Mesendoderm (in vitro differentiated cells): ENCODE measurements around the gene FCHO2.

Source experiments
- DNase-seq: peaks from one replicate; pipeline ENCODE4 v3.0.0; 2013
- H2AK5ac ChIP-seq: 2 replicates; pipeline ENCODE4 v1.6.1; 2013; ENCODE audit warnings: low read length, inconsistent platforms
- H2BK120ac ChIP-seq: 2 replicates; pipeline ENCODE4 v1.6.1; 2013; ENCODE audit warnings: low read depth, mild to moderate bottlenecking, low read length, moderate library complexity, mixed read lengths
- H2BK15ac ChIP-seq: replicated peaks from 2 replicates; pipeline ENCODE4 v1.6.1; 2013; ENCODE audit warnings: low read depth, mild to moderate bottlenecking, moderate library complexity
- H2BK5ac ChIP-seq: 2 replicates; pipeline ENCODE4 v1.6.1; 2013; ENCODE audit warnings: low read length, inconsistent platforms
- H3K18ac ChIP-seq: 2 replicates; pipeline ENCODE4 v1.6.1; 2013; ENCODE audit warnings: mild to moderate bottlenecking, low read length, mixed read lengths
- H3K23ac ChIP-seq: one replicate; pipeline ENCODE4 v1.6.1; 2013; ENCODE audit warnings: low read length
- H3K27ac ChIP-seq: 2 replicates; pipeline ENCODE4 v1.5.1; 2013; ENCODE audit warnings: low read depth, mild to moderate bottlenecking, inconsistent platforms, low read length, moderate library complexity
- H3K27me3 ChIP-seq: 2 replicates; pipeline ENCODE4 v1.6.1; 2013; ENCODE audit warnings: low read length, control low read depth, mild to moderate bottlenecking, inconsistent platforms; ENCODE audit not compliant: insufficient read depth, poor library complexity
- H3K36me3 ChIP-seq: 2 replicates; pipeline ENCODE4 v1.6.1; 2013; ENCODE audit warnings: low read length, inconsistent platforms; ENCODE audit not compliant: control insufficient read depth, insufficient read depth
- H3K4ac ChIP-seq: one replicate; pipeline ENCODE4 v1.6.1; 2013; ENCODE audit warnings: low read depth, mild to moderate bottlenecking, low read length, moderate library complexity
- H3K4me1 ChIP-seq: 2 replicates; pipeline ENCODE4 v1.6.1; 2013; ENCODE audit warnings: low read depth, low read length, inconsistent platforms; ENCODE audit not compliant: control insufficient read depth
- H3K4me2 ChIP-seq: 2 replicates; pipeline ENCODE4 v1.6.1; 2013; ENCODE audit warnings: low read length
- H3K4me3 ChIP-seq: 2 replicates; pipeline ENCODE4 v1.5.1; 2013; ENCODE audit warnings: mild to moderate bottlenecking, low read length
- H3K56ac ChIP-seq: one replicate; pipeline ENCODE4 v1.6.1; 2013; ENCODE audit warnings: low read length
- H3K79me1 ChIP-seq: 2 replicates; pipeline ENCODE4 v1.6.1; 2013; ENCODE audit warnings: low read length, inconsistent platforms
- H3K79me2 ChIP-seq: 2 replicates; pipeline ENCODE4 v1.6.1; 2013; ENCODE audit warnings: mild to moderate bottlenecking, low read length; ENCODE audit not compliant: control insufficient read depth, insufficient read depth
- H3K9ac ChIP-seq: 2 replicates; pipeline ENCODE4 v1.6.1; 2013; ENCODE audit warnings: low read length, inconsistent platforms
- H4K5ac ChIP-seq: one replicate; pipeline ENCODE4 v1.6.1; 2013; ENCODE audit warnings: low read length
- H4K8ac ChIP-seq: one replicate; pipeline ENCODE4 v1.6.1; 2013; ENCODE audit warnings: low read depth, mild to moderate bottlenecking, control low read depth, low read length, moderate library complexity
- WGBS: extraction: QIAGEN DNeasy Blood & Tissue Kit; methylation state at CpG from one replicate; pipeline ENCODE4 v1.1.7; 2013; ENCODE audit warnings: low lambda C conversion rate, missing lambda C conversion rate; ENCODE audit not compliant: insufficient coverage; ENCODE audit errors: extremely low coverage; 5-methylcytosine and 5-hydroxymethylcytosine counted together

Gene FCHO2

GRCh38 chr5:72949481-72949880 lies 6.4 kb upstream of the FCHO2 start:
- H3K4me2 ChIP-seq = no peak overlapping the region
- no peak overlapping the region for H3K18ac ChIP-seq
- H3K56ac ChIP-seq = no peak overlapping the region
- H3K4me3 ChIP-seq = no peak overlapping the region
- H3K4me1 ChIP-seq = peaks cover 2% of the 10 kb centered on the region
- no peak overlapping the region for H3K23ac ChIP-seq
- no peak overlapping the region for H2BK15ac ChIP-seq
- no peaks in the 10 kb centered on the region for H3K27me3 ChIP-seq
- H2BK5ac ChIP-seq = no peak overlapping the region
- no peak overlapping the region for H3K9ac ChIP-seq
- no peaks in the 10 kb centered on the region for H3K79me2 ChIP-seq
- no peaks in the 10 kb centered on the region for H3K36me3 ChIP-seq
- H2AK5ac ChIP-seq = no peak overlapping the region
- no peak overlapping the region for H4K5ac ChIP-seq
- no peak overlapping the region for H2BK120ac ChIP-seq
- H3K79me1 ChIP-seq = no peaks in the 10 kb centered on the region
- no peak overlapping the region for H3K4ac ChIP-seq
- no peak for DNase-seq
- H3K27ac ChIP-seq = no peak overlapping the region
- H4K8ac ChIP-seq = no peak overlapping the region

- Histone ChIP-seq H2BK5ac (no peak overlapping the region), H3K4ac (no peak overlapping the region), H3K79me1 (no peaks in the 10 kb centered on the region), H3K4me2 (no peak overlapping the region), H4K8ac (no peak overlapping the region), H2AK5ac (no peak overlapping the region), H3K18ac (no peak overlapping the region), H3K9ac (no peak overlapping the region), H3K4me3 (no peak overlapping the region), H3K27me3 (no peaks in the 10 kb centered on the region), H4K5ac (no peak overlapping the region), H3K79me2 (no peaks in the 10 kb centered on the region), H3K36me3 (no peaks in the 10 kb centered on the region), H3K27ac (no peak overlapping the region), H3K23ac (no peak overlapping the region), H3K4me1 (peaks cover 2% of the 10 kb centered on the region), H2BK120ac (no peak overlapping the region), H3K56ac (no peak overlapping the region), H2BK15ac (no peak overlapping the region)
- no peak for DNase-seq
- no CpG with 5 or more reads among the region's 7 CpGs for WGBS
These were observed 4.0 kb upstream of the FCHO2 start for GRCh38 chr5:72951671-72952468.

GRCh38 chr5:72954389-72954788 lies 1.5 kb upstream of the FCHO2 start:
- H4K5ac ChIP-seq = no peak overlapping the region
- no peak overlapping the region for H3K18ac ChIP-seq
- H3K4ac ChIP-seq = no peak overlapping the region
- DNase-seq = no peak
- no peak overlapping the region for H3K27ac ChIP-seq
- H3K56ac ChIP-seq = no peak overlapping the region
- H2BK120ac ChIP-seq = no peak overlapping the region
- no peak overlapping the region for H2AK5ac ChIP-seq
- H3K23ac ChIP-seq = no peak overlapping the region
- WGBS = no CpG with 5 or more reads among the region's 7 CpGs
- H2BK5ac ChIP-seq = no peak overlapping the region
- H3K79me2 ChIP-seq = peaks cover 2% of the 10 kb centered on the region
- H3K79me1 ChIP-seq = no peaks in the 10 kb centered on the region
- no peaks in the 10 kb centered on the region for H3K36me3 ChIP-seq
- H3K9ac ChIP-seq = no peak overlapping the region
- peaks cover 2% of the 10 kb centered on the region for H3K4me1 ChIP-seq
- no peaks in the 10 kb centered on the region for H3K27me3 ChIP-seq
- H2BK15ac ChIP-seq = no peak overlapping the region
- H3K4me3 ChIP-seq = no peak overlapping the region
- H3K4me2 ChIP-seq = no peak overlapping the region
- H4K8ac ChIP-seq = no peak overlapping the region

- peak overlapping the region; percentile 88 for H3K27ac ChIP-seq
- WGBS = no CpG with 5 or more reads among the region's 33 CpGs
- peaks cover 3% of the 10 kb centered on the region for H3K79me2 ChIP-seq
These were observed 586 bp upstream of the FCHO2 start for GRCh38 chr5:72955143-72955767.

GRCh38 chr5:72956324-72957140 lies 691 bp downstream of the FCHO2 start:
- Histone ChIP-seq H3K36me3 (no peaks in the 10 kb centered on the region), H4K8ac (peak overlapping the region; percentile 88), H3K4me2 (peak overlapping the region; percentile 79), H3K79me1 (no peaks in the 10 kb centered on the region), H3K79me2 (peaks cover 3% of the 10 kb centered on the region), H3K27ac (peak overlapping the region; percentile 68), H4K5ac (no peak overlapping the region), H3K4ac (peak overlapping the region; percentile 71), H2AK5ac (no peak overlapping the region), H3K23ac (no peak overlapping the region), H2BK5ac (no peak overlapping the region), H3K27me3 (no peaks in the 10 kb centered on the region), H2BK120ac (no peak overlapping the region), H3K9ac (peak overlapping the region; percentile 85), H2BK15ac (no peak overlapping the region), H3K56ac (peak overlapping the region; percentile 93), H3K4me3 (peak overlapping the region; percentile 75), H3K18ac (peak overlapping the region; percentile 95), H3K4me1 (peaks cover 2% of the 10 kb centered on the region)
- DNase-seq = peak; percentile 55
- no CpG with 5 or more reads among the region's 51 CpGs for WGBS

More at GRCh38 chr5:72955143-72955767, 586 bp upstream of the FCHO2 start:
- no peak overlapping the region for H2BK15ac ChIP-seq
- H2BK5ac ChIP-seq = peak overlapping the region; percentile 12
- peak overlapping the region; percentile 92 for H3K56ac ChIP-seq
- H3K4me2 ChIP-seq = peak overlapping the region; percentile 62
- peak; percentile 74 for DNase-seq
- peaks cover 2% of the 10 kb centered on the region for H3K4me1 ChIP-seq
- H3K9ac ChIP-seq = peak overlapping the region; percentile 78
- H4K8ac ChIP-seq = no peak overlapping the region
- peak overlapping the region; percentile 19 for H3K4me3 ChIP-seq
- H3K36me3 ChIP-seq = no peaks in the 10 kb centered on the region
- H2AK5ac ChIP-seq = no peak overlapping the region
- peak overlapping the region; percentile 4 for H3K4ac ChIP-seq
- peak overlapping the region; percentile 57 for H3K18ac ChIP-seq
- no peak overlapping the region for H3K23ac ChIP-seq
- H3K27me3 ChIP-seq = no peaks in the 10 kb centered on the region
- no peaks in the 10 kb centered on the region for H3K79me1 ChIP-seq
- no peak overlapping the region for H2BK120ac ChIP-seq
- H4K5ac ChIP-seq = no peak overlapping the region
